Subcutaneous adipose tissue (tissue), 4 donors: ENCODE data around the gene TSPYL4. TPM values are rescaled to one million over a fixed set of nuclear protein-coding genes. Genes with fewer than 3 reads are reported as not detected.

Experiments
- total RNA-seq, 4 donors: library from RNA; depleted of rRNA; stranded (reverse); fragments of >200 nt; gene quantifications; one replicate each; pipeline ENCODE4 v1.1.0, GENCODE V29; 2016
- TF ChIP-seq, protein P1 (sequence below): fragments of 450-650 bp; IDR thresholded peaks from one replicate; pipeline ENCODE4 v1.5.1; 2016; ENCODE audit warnings: low read depth, mild to moderate bottlenecking, control low read depth, antibody characterized with exemption, moderate library complexity

The TSPYL4 gene
- 1 to 10 TPM; 5.6 to 8.5 (median 8.3) TPM for total RNA-seq

DNA sequence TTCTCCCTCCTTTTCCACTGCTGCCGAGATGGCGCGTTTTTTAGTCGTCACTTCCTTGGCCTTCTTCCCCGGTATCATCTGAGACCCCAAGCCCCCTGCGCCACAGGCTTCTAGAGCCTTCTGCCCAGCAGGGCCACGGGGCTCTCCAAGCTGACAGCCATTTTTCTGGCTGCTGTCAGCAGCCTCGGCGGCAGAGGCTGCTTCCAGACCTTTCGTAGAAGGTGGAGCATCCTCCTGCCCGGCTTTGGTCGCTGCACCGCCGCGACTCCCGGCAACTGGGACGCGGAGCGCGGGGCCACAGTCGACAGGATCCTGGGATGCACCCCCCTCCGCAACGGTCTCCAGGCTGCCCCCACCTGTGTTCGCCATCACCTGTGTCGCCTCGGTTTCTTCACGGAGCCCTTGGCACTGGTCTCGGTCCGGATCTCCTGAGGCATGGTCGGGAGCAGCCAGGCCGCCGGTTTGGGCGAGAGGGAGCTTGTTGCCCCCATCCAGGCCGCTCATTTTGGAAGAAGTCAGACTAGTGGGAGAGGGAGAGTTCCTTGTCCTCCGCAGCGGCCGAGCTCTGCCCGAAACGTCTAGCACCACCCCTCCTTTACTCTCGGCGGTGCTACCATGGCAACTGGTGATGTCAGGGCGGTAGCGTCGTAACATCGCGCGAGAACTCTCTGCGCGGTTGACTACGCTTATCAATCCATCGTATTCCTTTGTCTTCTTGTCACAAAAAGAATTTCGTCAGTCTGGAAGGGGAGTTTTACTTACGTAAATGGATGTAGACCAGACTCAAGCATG lies at the start of gene TSPYL4:
Gene TSPYL4 (minus strand): TSS at position 571 of the 792 bp plus-strand sequence. CDS start 67 bp downstream, at position 504.
- TF ChIP-seq, protein P1, sequence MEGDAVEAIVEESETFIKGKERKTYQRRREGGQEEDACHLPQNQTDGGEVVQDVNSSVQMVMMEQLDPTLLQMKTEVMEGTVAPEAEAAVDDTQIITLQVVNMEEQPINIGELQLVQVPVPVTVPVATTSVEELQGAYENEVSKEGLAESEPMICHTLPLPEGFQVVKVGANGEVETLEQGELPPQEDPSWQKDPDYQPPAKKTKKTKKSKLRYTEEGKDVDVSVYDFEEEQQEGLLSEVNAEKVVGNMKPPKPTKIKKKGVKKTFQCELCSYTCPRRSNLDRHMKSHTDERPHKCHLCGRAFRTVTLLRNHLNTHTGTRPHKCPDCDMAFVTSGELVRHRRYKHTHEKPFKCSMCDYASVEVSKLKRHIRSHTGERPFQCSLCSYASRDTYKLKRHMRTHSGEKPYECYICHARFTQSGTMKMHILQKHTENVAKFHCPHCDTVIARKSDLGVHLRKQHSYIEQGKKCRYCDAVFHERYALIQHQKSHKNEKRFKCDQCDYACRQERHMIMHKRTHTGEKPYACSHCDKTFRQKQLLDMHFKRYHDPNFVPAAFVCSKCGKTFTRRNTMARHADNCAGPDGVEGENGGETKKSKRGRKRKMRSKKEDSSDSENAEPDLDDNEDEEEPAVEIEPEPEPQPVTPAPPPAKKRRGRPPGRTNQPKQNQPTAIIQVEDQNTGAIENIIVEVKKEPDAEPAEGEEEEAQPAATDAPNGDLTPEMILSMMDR = no peak

DNA sequence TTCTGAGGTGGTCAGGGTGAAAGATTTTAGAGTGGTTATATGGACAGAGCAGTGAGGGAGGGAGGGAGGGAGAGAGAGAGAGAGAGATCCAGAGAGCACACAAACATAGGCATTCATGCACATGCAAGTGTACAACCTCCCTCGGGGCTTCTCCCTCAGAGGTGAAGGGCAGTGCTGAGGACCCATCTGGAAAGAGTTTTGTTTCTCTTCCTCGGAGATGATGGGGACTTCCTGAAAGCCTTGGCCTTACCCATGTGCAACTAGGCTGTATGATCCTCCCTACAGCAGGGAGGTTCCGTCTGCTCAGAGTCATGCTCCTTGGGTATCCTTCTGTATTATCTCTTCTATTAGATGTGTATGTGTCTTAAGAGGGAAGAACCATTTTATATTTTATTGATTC lies 47.2 kb upstream of the TSPYL4 start:
- TF ChIP-seq, protein P1 = no peak

DNA sequence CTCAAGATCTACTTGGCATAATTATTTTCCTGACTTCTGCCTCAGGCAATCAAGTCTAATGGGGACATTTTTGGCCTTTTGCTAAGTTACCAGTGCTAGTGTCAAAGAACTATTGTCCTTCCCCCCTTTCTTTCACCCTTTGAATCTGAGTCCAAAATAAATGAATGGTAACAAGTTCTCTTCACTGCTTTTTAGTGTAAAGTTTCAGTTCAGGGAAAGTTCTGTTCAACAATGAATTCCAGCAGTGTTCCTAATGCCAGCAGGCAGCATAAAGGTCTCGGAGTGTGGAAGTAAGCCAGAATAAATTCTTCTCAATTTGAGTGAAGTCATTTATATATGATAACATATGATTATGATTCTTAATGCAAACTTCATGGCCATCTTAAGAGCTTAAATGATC lies 46.7 kb upstream of the TSPYL4 start:
- TF ChIP-seq, protein P1 = no peak

DNA sequence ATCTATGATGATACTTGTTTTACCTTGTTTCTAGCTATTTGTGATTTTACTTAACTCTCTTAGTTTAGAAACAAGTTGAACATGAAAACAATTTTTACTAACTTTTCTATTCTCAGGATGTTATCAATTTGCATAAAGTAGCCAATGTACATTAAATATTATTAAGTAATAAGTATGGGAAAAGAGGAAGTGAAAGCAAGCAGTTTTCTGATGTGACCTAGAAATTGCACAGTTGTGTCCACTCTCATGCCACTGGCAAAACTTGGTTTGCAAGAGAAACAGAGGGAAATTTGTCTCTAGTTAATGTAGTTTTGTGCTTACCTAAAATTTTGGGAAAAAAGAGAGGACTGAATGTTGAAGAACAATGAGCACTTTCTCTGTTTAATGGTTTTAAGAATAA lies 45.1 kb upstream of the TSPYL4 start:
- TF ChIP-seq, protein P1 = no peak

DNA sequence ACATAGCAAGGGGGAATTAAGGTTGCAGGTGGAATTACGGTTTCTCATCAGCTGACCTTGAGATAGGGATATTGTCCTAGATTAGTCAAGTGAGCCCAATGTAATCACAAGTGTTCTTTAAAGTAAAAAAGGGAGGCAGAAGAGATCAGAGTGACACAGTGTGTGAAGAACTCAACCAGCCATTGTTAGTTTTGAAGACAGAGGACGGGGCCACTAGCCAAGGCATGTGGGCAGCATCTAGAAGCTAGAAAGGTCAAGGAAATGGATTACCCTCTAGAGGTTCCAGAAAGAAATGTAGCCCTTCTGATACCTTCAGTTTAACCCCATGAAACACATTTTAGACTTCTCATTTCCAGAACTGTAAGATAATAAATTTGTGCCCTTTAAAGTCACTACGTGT lies 44.4 kb upstream of the TSPYL4 start:
- TF ChIP-seq, protein P1 = no peak

DNA sequence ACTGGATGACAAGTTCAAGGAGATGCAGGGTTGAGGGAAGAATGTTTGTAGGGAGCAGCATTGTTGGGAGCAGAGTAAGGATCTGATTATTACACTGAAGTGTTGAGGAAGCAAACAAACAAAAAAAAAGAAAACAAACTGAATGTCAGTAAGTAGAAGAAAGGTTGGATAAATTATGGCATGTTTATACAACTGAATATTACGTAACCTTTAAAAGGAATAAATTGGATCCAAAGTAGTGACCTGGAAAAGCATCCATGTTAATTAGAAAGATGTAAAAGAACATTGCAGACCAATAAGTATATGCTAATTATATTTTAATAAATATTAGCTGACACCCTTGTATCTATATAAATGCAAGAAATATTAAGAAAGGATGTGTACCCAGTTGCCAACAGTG lies 38.7 kb upstream of the TSPYL4 start:
- TF ChIP-seq, protein P1 = no peak

DNA sequence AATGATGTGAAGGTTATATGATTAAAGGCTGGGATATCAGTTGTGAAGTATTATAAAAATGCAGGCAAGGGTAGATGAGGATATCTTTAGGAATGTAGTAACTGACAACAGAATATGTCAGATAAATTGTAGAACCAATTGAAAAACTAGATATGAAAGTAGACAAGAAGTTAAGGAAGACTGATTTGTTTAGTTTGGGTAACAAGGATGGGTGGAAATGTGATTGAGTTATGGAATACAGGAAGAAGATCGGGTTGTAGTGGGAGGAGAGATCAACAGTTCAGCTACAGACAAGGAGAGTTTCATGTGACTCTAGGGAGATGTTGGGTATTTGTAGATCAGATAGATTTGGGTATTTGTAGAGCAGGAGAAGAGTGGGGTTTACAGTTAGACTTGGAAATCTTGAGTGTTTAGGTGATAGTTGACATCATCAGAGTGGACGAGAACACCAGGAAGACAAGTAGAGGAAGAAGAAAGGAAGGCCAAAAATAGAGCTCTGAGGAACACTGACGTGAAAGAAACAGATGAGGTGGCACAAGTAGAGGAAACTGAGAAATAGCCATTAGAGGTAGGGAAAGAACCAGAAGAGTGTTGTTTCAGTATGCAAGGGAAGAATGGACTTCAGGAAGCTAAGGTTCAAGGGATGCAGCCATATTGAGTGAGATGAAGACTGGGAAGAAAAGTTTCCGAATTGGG lies 38.0 kb upstream of the TSPYL4 start:
- TF ChIP-seq, protein P1 = no peak
